Amygdala (tissue), 56 donors: ENCODE data around the gene RNF225.
"Not testable (repeated sequence)": the region's sequence is repeated elsewhere in the genome, so short reads cannot be mapped to it uniquely, and the experiment has no call there.

Experiments used
- DNase-seq, 56 donors: peaks; one replicate each; lab custom pipeline; 2025; lab: John Stamatoyannopoulos, UW

Gene RNF225

GRCh38 chr19:58395220-58395978 is at the start of gene RNF225:
RNF225 (plus strand) TSS chr19:58395656; CDS start chr19:58396090, 434 bp downstream.
- DNase-seq = no peak

- peak in 53 of 56 donors; percentile 12 to 87 (median 61) for DNase-seq
These were observed 48.2 kb upstream of the RNF225 start for GRCh38 chr19:58346961-58347929.

GRCh38 chr19:58348080-58348479 is 47.4 kb upstream of the RNF225 start:
- not testable (repeated sequence) for DNase-seq

GRCh38 chr19:58349590-58349989 is 45.9 kb upstream of the RNF225 start:
- no peak for DNase-seq

- DNase-seq = no peak
These were observed 45.2 kb upstream of the RNF225 start for GRCh38 chr19:58350001-58350861.

GRCh38 chr19:58350871-58351557 is 44.4 kb upstream of the RNF225 start:
- no peak for DNase-seq

GRCh38 chr19:58351558-58351878 is 43.9 kb upstream of the RNF225 start:
- no peak for DNase-seq

- DNase-seq = no peak
These were observed 43.3 kb upstream of the RNF225 start for GRCh38 chr19:58351990-58352755.

GRCh38 chr19:58352760-58353671 is 42.4 kb upstream of the RNF225 start, which contains the start of gene A1BG:
A1BG (minus strand) TSS chr19:58353492; CDS start chr19:58353437, 55 bp downstream.
- DNase-seq = no peak

GRCh38 chr19:58353717-58354477 is 41.6 kb upstream of the RNF225 start:
- no peak for DNase-seq

GRCh38 chr19:58354478-58355030 is 40.9 kb upstream of the RNF225 start:
- no peak for DNase-seq

- DNase-seq = no peak
These were observed 40.1 kb upstream of the RNF225 start for GRCh38 chr19:58355215-58355796.

- no peak for DNase-seq
These were observed 39.3 kb upstream of the RNF225 start for GRCh38 chr19:58355908-58356765.

- DNase-seq = no peak
These were observed 38.5 kb upstream of the RNF225 start for GRCh38 chr19:58356766-58357480.
